Ascending aorta (tissue), 2 donors: ENCODE results near the gene NEUROG2. TPM values are rescaled to one million over a fixed set of nuclear protein-coding genes. Genes with fewer than 3 reads are reported as not detected.

ENCODE experiments used
- DNase-seq, 2 donors: peaks; one replicate each; pipeline ENCODE4 v3.0.0-alpha.2; 2019; ENCODE audit warnings: low spot score in 2 of 2
- H3K27ac ChIP-seq, 2 donors: fragments of 200-600 bp; sonication (generic); one replicate each; pipeline ENCODE4 v1.5.1; 2016 to 2017; ENCODE audit warnings: mild to moderate bottlenecking in 1 of 2
- H3K27me3 ChIP-seq: fragments of 200-600 bp; sonication (generic); one replicate; pipeline ENCODE4 v1.5.1; 2017
- H3K36me3 ChIP-seq, 2 donors: fragments of 200-600 bp; sonication (generic); one replicate each; pipeline ENCODE4 v1.5.1; 2016
- H3K4me1 ChIP-seq, 2 donors: fragments of 200-600 bp; sonication (generic); one replicate each; pipeline ENCODE4 v1.5.1; 2016 to 2017; ENCODE audit warnings: mild to moderate bottlenecking in 1 of 2
- H3K4me3 ChIP-seq, 2 donors: fragments of 200-600 bp; sonication (generic); one replicate each; pipeline ENCODE4 v1.5.1; 2016 to 2017; ENCODE audit warnings: mild to moderate bottlenecking in 1 of 2
- H3K9me3 ChIP-seq, 2 donors: fragments of 200-600 bp; sonication (generic); one replicate each; pipeline ENCODE4 v1.5.1; 2016
- CTCF ChIP-seq, 3 experiments: fragments of 200-600 bp in 2 of 3; fragments of 450-650 bp in 1 of 3; sonication (generic) in 2 of 3; IDR thresholded peaks; one replicate each; pipeline ENCODE4 v1.5.1; 2016 to 2019; ENCODE audit warnings: antibody characterized with exemption in 3 of 3, mild to moderate bottlenecking in 1 of 3, moderate library complexity in 1 of 3
- intact Hi-C: fragments of 100-400 bp; cut with DNase I; formaldehyde crosslinking; loops from one replicate; pipeline ENCODE4 v1.15.1; 2023
- total RNA-seq: library from RNA; depleted of rRNA; stranded (reverse); fragments of >200 nt; gene quantifications from one replicate; pipeline ENCODE4 v1.1.0, GENCODE V29; 2016

Gene NEUROG2
- total RNA-seq, 1 donor from 2014 or later: not detected

- no peak overlapping the region for H3K4me3 ChIP-seq
- TF ChIP-seq CTCF (IDR thresholded peaks at IDR 0.05): no peak
- no peak for DNase-seq
- H3K4me1 ChIP-seq: no peaks in the 10 kb centered on the region
- no peak overlapping the region for H3K27ac ChIP-seq
- intact Hi-C loops: no loop called here
- no peaks in the 10 kb centered on the region for H3K27me3 ChIP-seq
- no peaks in the 10 kb centered on the region for H3K9me3 ChIP-seq
- H3K36me3 ChIP-seq: no peaks in the 10 kb centered on the region
Measured at GRCh38 chr4:112545346-112545745, 29.4 kb upstream of the NEUROG2 start.

DNA sequence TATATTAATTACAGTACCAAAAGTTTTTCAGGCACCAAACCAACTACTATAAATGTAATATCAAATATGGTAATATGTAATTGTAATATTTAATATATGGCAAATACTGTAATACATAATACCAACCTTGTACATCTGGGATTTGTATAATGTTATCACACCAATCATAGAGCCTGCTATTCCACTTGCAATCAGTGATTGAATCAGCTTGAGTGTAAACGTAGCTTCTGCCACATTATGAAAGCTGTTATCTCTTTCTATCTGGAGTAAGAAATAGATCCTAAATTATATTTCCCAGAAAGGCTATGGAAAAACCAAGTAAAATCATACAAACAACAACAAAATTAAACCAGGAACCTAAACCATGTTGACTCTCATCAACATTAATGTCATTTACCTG is 24.7 kb upstream of the NEUROG2 start:
- Histone ChIP-seq H3K4me3 (no peak overlapping the region), H3K4me1 (no peaks in the 10 kb centered on the region), H3K27ac (no peak overlapping the region), H3K9me3 (no peaks in the 10 kb centered on the region), H3K36me3 (no peaks in the 10 kb centered on the region), H3K27me3 (no peaks in the 10 kb centered on the region)
- intact Hi-C loops: no loop called here
- no peak for TF ChIP-seq CTCF (IDR thresholded peaks at IDR 0.05)
- DNase-seq: no peak

DNA sequence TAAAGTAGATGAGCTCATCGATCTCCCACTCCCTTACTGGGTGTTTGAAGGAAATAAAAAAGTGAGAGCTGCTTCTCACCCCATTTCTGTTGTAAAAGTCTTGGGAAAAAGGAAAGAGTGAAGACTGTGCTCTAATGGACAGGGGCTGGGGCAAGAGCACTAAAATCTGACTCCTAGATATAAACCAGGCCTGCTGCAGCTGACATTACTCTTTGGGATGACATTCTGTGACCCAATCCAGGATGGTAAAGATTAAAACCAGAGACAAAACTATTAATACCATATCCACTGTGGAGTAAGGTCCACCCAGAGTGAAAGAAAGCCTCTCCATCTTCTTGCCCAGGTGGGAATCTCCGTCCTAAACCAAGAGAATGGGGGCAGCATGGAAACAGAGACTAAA is 20.1 kb upstream of the NEUROG2 start:
- intact Hi-C loops: no loop called here
- Histone ChIP-seq H3K27ac (no peak overlapping the region), H3K9me3 (no peaks in the 10 kb centered on the region), H3K36me3 (no peaks in the 10 kb centered on the region), H3K4me1 (no peaks in the 10 kb centered on the region), H3K4me3 (no peak overlapping the region), H3K27me3 (no peaks in the 10 kb centered on the region)
- no peak for DNase-seq
- TF ChIP-seq CTCF (IDR thresholded peaks at IDR 0.05): no peak

GRCh38 chr4:112532267-112532666 is 16.3 kb upstream of the NEUROG2 start:
- TF ChIP-seq CTCF (IDR thresholded peaks at IDR 0.05): no peak
- Histone ChIP-seq H3K4me3 (no peak overlapping the region), H3K4me1 (no peaks in the 10 kb centered on the region), H3K27ac (no peak overlapping the region), H3K36me3 (no peaks in the 10 kb centered on the region), H3K27me3 (no peaks in the 10 kb centered on the region), H3K9me3 (no peaks in the 10 kb centered on the region)
- intact Hi-C loops: no loop called here
- DNase-seq: no peak

GRCh38 chr4:112531146-112531545 is 15.2 kb upstream of the NEUROG2 start:
- Histone ChIP-seq H3K9me3 (no peaks in the 10 kb centered on the region), H3K4me3 (no peak overlapping the region), H3K4me1 (no peaks in the 10 kb centered on the region), H3K36me3 (no peaks in the 10 kb centered on the region), H3K27ac (no peak overlapping the region), H3K27me3 (no peaks in the 10 kb centered on the region)
- no peak for TF ChIP-seq CTCF (IDR thresholded peaks at IDR 0.05)
- intact Hi-C loops: no loop called here
- DNase-seq: no peak

GRCh38 chr4:112526061-112526460 is 10.1 kb upstream of the NEUROG2 start:
- DNase-seq: no peak
- H3K4me3 ChIP-seq: no peak overlapping the region
- intact Hi-C loops: loop anchor here (10.0 kb wide), 1 partner anchor 201 kb away; no protein-coding TSS in a partner anchor
- no peaks in the 10 kb centered on the region for H3K9me3 ChIP-seq
- H3K27me3 ChIP-seq: peaks cover 21% of the 10 kb centered on the region
- TF ChIP-seq CTCF (IDR thresholded peaks at IDR 0.05): no peak
- H3K4me1 ChIP-seq: no peaks in the 10 kb centered on the region
- H3K27ac ChIP-seq: no peak overlapping the region
- H3K36me3 ChIP-seq: no peaks in the 10 kb centered on the region
